Astrocyte of the spinal cord (primary cell): Measurements from ENCODE around the gene TSPAN31.

Experiments
- DNase-seq: peaks from one replicate; pipeline ENCODE4 v3.0.0; 2011; ENCODE audit warnings: low read depth, low spot score
- H3K4me3 ChIP-seq: 2 replicates; pipeline ENCODE4 v1.5.1; 2011; ENCODE audit warnings: low read depth, mild to moderate bottlenecking, low read length, moderate library complexity
- in situ Hi-C: cut with HindIII; loops from 2 replicates; pipeline ENCODE4 v1.10.0; 2017; ENCODE audit warnings: low sequenced_read_pairs
- TF ChIP-seq, protein P1 (sequence below): IDR thresholded peaks from 2 replicates; pipeline ENCODE4 v1.5.1; 2012; ENCODE audit warnings: low read depth, mild to moderate bottlenecking, low read length, inconsistent platforms

The TSPAN31 gene

GRCh38 chr12:57722716-57723629, 21.9 kb upstream of the TSPAN31 start:
- H3K4me3 ChIP-seq, result no peak overlapping the region

GRCh38 chr12:57723630-57723962, 21.2 kb upstream of the TSPAN31 start:
- in situ Hi-C loops, result no loop called here
- TF ChIP-seq, protein P1, sequence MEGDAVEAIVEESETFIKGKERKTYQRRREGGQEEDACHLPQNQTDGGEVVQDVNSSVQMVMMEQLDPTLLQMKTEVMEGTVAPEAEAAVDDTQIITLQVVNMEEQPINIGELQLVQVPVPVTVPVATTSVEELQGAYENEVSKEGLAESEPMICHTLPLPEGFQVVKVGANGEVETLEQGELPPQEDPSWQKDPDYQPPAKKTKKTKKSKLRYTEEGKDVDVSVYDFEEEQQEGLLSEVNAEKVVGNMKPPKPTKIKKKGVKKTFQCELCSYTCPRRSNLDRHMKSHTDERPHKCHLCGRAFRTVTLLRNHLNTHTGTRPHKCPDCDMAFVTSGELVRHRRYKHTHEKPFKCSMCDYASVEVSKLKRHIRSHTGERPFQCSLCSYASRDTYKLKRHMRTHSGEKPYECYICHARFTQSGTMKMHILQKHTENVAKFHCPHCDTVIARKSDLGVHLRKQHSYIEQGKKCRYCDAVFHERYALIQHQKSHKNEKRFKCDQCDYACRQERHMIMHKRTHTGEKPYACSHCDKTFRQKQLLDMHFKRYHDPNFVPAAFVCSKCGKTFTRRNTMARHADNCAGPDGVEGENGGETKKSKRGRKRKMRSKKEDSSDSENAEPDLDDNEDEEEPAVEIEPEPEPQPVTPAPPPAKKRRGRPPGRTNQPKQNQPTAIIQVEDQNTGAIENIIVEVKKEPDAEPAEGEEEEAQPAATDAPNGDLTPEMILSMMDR, result no peak
- no peak overlapping the region for H3K4me3 ChIP-seq
- no peak for DNase-seq

More at GRCh38 chr12:57722716-57723629, 21.9 kb upstream of the TSPAN31 start:
- no peak for DNase-seq
- TF ChIP-seq, protein P1, result no peak
- in situ Hi-C loops, result no loop called here

DNA sequence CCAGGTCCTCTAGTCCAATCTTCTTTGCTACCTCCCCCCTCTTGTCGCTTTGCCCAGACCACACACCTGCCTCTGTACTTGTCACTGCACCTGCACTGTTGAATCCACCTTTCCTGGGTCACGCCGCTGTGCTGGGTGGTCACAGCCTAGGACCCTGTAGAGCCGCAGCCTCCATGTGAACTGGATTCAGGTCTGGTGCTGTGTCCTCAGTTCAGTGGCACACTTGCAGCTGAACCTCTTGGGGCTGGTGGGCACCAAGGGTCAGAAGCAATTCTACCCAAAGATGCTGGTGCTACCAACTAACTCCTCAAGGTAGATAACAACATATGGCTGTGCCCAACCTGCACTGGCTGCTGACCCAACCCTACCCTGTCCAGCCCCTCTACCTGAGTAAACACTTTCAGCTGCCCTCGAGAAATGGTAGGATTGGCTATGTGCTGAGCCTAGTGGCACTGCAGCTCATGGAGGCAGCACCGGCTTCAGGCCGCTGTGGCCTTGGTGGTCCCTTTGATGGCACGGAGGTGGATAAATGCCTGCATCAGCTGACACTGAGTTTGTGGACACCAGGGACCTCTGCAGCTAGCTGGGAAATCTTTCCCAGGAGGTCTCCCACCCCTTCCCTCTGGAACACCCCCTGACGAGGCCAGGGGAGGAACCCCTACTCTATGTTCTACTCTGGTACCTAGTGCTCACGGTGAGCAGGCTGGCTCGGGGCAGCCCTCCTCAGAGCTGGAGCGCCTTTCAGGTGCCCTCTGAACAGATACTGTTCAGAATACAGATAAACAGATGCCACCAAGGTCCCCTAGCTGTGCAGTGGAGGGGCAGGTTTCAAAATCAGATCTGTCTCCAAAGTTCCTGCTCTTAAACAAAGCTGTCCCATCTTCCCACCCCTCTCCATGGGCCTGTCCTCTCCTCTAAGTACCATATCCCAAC, 20.6 kb upstream of the TSPAN31 start:
- in situ Hi-C loops, result no loop called here
- H3K4me3 ChIP-seq, result no peak overlapping the region
- TF ChIP-seq, protein P1, result no peak
- no peak for DNase-seq

DNA sequence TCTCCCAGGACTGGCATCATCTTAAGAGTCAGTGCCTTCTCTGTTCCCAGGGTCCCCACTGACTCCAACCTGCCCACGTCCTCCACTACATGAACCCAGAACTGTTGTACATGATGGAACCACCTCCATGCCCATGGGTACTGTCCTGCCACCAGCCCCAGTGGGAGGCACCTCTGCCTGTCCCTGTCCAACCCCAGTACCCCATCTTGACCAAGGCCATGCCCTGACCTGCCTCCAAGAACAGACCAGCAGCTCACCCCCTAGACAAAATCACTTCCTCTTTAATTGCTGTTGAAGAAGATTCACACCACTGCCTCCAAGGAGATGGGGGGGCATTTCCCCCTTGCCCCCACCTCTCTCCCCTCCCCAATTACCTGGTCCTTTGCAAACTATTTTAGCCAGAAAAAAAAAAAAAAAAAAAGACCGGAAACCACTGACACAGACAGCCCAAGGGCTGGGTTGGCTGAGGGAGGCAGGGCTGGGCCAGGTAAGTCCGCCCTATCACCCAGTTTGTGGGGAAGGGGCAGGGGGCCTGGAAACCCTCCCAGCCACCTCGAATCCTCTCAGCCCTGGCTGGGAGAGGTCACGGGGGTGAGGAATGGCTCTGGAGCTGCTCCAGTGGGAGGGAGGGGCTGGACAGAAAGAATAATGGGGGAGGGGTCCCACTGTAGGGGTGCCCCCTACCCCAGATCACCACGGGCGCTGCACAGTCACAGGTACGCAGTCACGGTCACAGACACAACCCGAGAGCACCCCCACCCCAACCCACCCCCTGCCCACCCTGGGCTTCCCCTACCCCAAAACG, 19.7 kb upstream of the TSPAN31 start:
- in situ Hi-C loops, result no loop called here
- no peak overlapping the region for H3K4me3 ChIP-seq
- TF ChIP-seq, protein P1, result no peak
- DNase-seq, result no peak

DNA sequence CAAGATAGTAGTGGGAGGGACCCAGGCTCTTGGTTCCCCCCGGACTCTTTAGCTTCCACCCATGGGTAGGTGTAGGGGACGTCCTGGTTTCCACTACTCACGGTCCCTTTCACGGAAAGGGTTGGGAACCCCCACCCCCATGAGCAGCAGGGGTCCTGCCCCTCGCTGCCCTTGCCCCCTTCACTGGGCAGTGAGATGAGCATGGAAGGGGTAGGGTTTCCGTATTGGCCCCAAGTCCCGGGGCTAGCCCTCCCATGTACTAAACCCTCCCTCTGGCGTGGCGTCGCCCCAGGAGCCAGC, 19.0 kb upstream of the TSPAN31 start:
- DNase-seq, result no peak
- TF ChIP-seq, protein P1, result no peak
- in situ Hi-C loops, result no loop called here
- H3K4me3 ChIP-seq, result peak overlapping the region; percentile 78
